GM23338 (cell line): ENCODE data around the gene DOCK10. TPM values are rescaled to one million over a fixed set of nuclear protein-coding genes. Genes with fewer than 3 reads are reported as not detected.

Experiments used
- ATAC-seq: fragments of 200-7000 bp; cut with Tn5 transposase; 3 replicates; pipeline ENCODE4 v1.9.1; 2020
- DNase-seq: peaks from one replicate; pipeline ENCODE4 v3.0.0-alpha.2; 2015; ENCODE audit warnings: low spot score
- H2AFZ ChIP-seq: fragments of 200-600 bp; sonication (generic); 2 replicates; pipeline ENCODE4 v1.8.0; 2016; ENCODE audit warnings: antibody characterized with exemption, mild to moderate bottlenecking, moderate library complexity
- H3F3A ChIP-seq: fragments of 200-600 bp; sonication (generic); replicated peaks from 2 replicates; pipeline ENCODE4 v1.8.0; 2017; ENCODE audit warnings: antibody characterized with exemption, mixed run types, low read depth
- H3K27ac ChIP-seq: fragments of 200-600 bp; sonication (generic); 2 replicates; pipeline ENCODE4 v1.6.1; 2016; ENCODE audit warnings: low read depth
- H3K27me3 ChIP-seq: fragments of 200-600 bp; sonication (generic); 2 replicates; pipeline ENCODE4 v1.8.0; 2016; ENCODE audit warnings: mild to moderate bottlenecking, mixed run types, moderate library complexity; ENCODE audit not compliant: insufficient read depth
- H3K36me3 ChIP-seq: fragments of 200-600 bp; sonication (generic); 2 replicates; pipeline ENCODE4 v1.8.0; 2016; ENCODE audit warnings: mild to moderate bottlenecking; ENCODE audit not compliant: insufficient read depth
- H3K4me1 ChIP-seq: fragments of 200-600 bp; sonication (generic); 2 replicates; pipeline ENCODE4 v1.8.0; 2016; ENCODE audit warnings: mild to moderate bottlenecking, moderate library complexity; ENCODE audit not compliant: insufficient read depth
- H3K4me2 ChIP-seq: fragments of 200-600 bp; sonication (generic); 2 replicates; pipeline ENCODE4 v1.7.1; 2017; ENCODE audit warnings: mixed run types
- H3K4me3 ChIP-seq: fragments of 200-600 bp; sonication (generic); 2 replicates; pipeline ENCODE4 v1.6.1; 2016; ENCODE audit warnings: mixed run types
- H3K79me2 ChIP-seq: fragments of 200-600 bp; sonication (generic); replicated peaks from 2 replicates; pipeline ENCODE4 v1.8.0; 2017; ENCODE audit warnings: mild to moderate bottlenecking; ENCODE audit not compliant: insufficient read depth
- H3K9me2 ChIP-seq: fragments of 200-600 bp; sonication (generic); 2 replicates; pipeline ENCODE4 v1.8.0; 2017; ENCODE audit not compliant: insufficient read depth
- H4K20me1 ChIP-seq: fragments of 200-600 bp; sonication (generic); replicated peaks from 2 replicates; pipeline ENCODE4 v1.8.0; 2017; ENCODE audit warnings: mild to moderate bottlenecking; ENCODE audit not compliant: insufficient read depth
- H3K27ac Mint-ChIP-seq: 2 replicates; pipeline ENCODE4 v1.8.0; 2020; ENCODE audit warnings: inconsistent platforms, mild to moderate bottlenecking, moderate library complexity, mixed read lengths
- H3K27me3 Mint-ChIP-seq: 3 replicates; pipeline ENCODE4 v1.8.0; 2022; ENCODE audit warnings: low read depth, mild to moderate bottlenecking, moderate library complexity, mixed read lengths, inconsistent platforms; ENCODE audit not compliant: insufficient read depth, poor library complexity
- H3K36me3 Mint-ChIP-seq: 3 replicates; pipeline ENCODE4 v1.8.0; 2021; ENCODE audit warnings: low read depth, mild to moderate bottlenecking, inconsistent platforms, moderate library complexity, mixed read lengths
- H3K4me1 Mint-ChIP-seq: 3 replicates; pipeline ENCODE4 v1.8.0; 2020; ENCODE audit warnings: mild to moderate bottlenecking, inconsistent platforms, mixed read lengths
- H3K4me3 Mint-ChIP-seq: 3 replicates; pipeline ENCODE4 v1.8.0; 2021; ENCODE audit warnings: moderate library complexity, mild to moderate bottlenecking, inconsistent platforms, mixed read lengths
- H3K9me3 Mint-ChIP-seq: 3 replicates; pipeline ENCODE4 v1.8.0; 2020; ENCODE audit warnings: moderate library complexity, mild to moderate bottlenecking, inconsistent platforms, mixed read lengths
- CREB1 ChIP-seq: fragments of 250-450 bp; sonication (Bioruptor Pico); IDR thresholded peaks from 2 replicates; pipeline ENCODE4 v1.5.0; 2020; ENCODE audit warnings: low read depth, mild to moderate bottlenecking, moderate library complexity
- CTCF ChIP-seq, 2 experiments: fragments of 200-600 bp in 1 of 2; sonication (generic) in 1 of 2; conservative IDR thresholded peaks; 2 replicates each; pipeline versions ENCODE4 v1.5.1 to v1.6.1; 2016 to 2017; ENCODE audit warnings: antibody characterized with exemption in 2 of 2, low read depth in 2 of 2, mild to moderate bottlenecking in 2 of 2, moderate library complexity in 1 of 2
- EZH2 ChIP-seq: fragments of 200-600 bp; sonication (generic); IDR thresholded peaks from one replicate; pipeline ENCODE4 v1.8.0; 2017; ENCODE audit warnings: antibody characterized with exemption, mild to moderate bottlenecking, low read depth; ENCODE audit not compliant: unreplicated experiment
- EZH2phosphoT487 ChIP-seq: fragments of 200-600 bp; sonication (generic); IDR thresholded peaks from one replicate; pipeline ENCODE4 v1.8.1; 2018; ENCODE audit warnings: antibody characterized with exemption; ENCODE audit not compliant: unreplicated experiment
- JUNB ChIP-seq: IDR thresholded peaks from one replicate; pipeline ENCODE4 v1.6.1; 2016; ENCODE audit warnings: antibody characterized with exemption; ENCODE audit not compliant: unreplicated experiment
- NANOG ChIP-seq: IDR thresholded peaks from 2 replicates; pipeline ENCODE4 v1.6.1; 2016; ENCODE audit warnings: antibody characterized with exemption, borderline replicate concordance
- POLR2AphosphoS5 ChIP-seq: IDR thresholded peaks from 2 replicates; pipeline ENCODE4 v1.6.1; 2016; ENCODE audit warnings: antibody characterized with exemption, low read depth
- REST ChIP-seq: IDR thresholded peaks from one replicate; pipeline ENCODE4 v1.6.1; 2018; ENCODE audit warnings: antibody characterized with exemption; ENCODE audit not compliant: unreplicated experiment
- STAT1 ChIP-seq: IDR thresholded peaks from one replicate; pipeline ENCODE4 v1.6.1; 2016; ENCODE audit warnings: antibody characterized with exemption; ENCODE audit not compliant: unreplicated experiment
- ZNF114 ChIP-seq: fragments of 250-450 bp; sonication (Bioruptor Pico); IDR thresholded peaks from 2 replicates; pipeline ENCODE4 v1.5.0; 2020; ENCODE audit warnings: mild to moderate bottlenecking, moderate library complexity
- ZNF331 ChIP-seq: fragments of 250-450 bp; sonication (Bioruptor Pico); IDR thresholded peaks from 2 replicates; pipeline ENCODE4 v1.5.0; 2020; ENCODE audit warnings: low read depth, mild to moderate bottlenecking, moderate library complexity
- ZNF462 ChIP-seq: fragments of 250-450 bp; sonication (Bioruptor Pico); IDR thresholded peaks from 2 replicates; pipeline ENCODE4 v1.5.0; 2020; ENCODE audit warnings: mild to moderate bottlenecking, moderate library complexity
- polyA plus RNA-seq: library from polyadenylated mRNA; unstranded; fragments of >200 nt; fragmentation: Nextera tagmentation; extraction: Ambion mirVana; gene quantifications from 2 replicates; pipeline ENCODE4 v1.2.1, GENCODE V29; 2016
- total RNA-seq: library from RNA; depleted of rRNA; stranded (reverse); fragments of >200 nt; shearing (Covaris generic); gene quantifications from 2 replicates; pipeline ENCODE4 v1.2.3, GENCODE V29; 2014
- TF ChIP-seq, protein P1 (sequence below): IDR thresholded peaks from 2 replicates; pipeline ENCODE4 v1.6.1; 2016; ENCODE audit warnings: antibody characterized with exemption

Gene DOCK10
- total and polyA plus RNA-seq, 2 experiments from 2014 or later = 1.0 to 1.7 TPM

GRCh38 chr2:225091336-225091735, 49.1 kb upstream of the DOCK10 start:
- no peak overlapping the region for H3K4me2 ChIP-seq
- Mint-ChIP-seq H3K27me3 (peaks cover 1% of the 10 kb centered on the region), H3K36me3 (no peaks in the 10 kb centered on the region), H3K4me1 (no peaks in the 10 kb centered on the region), H3K9me3 (no peaks in the 10 kb centered on the region; the same call in 2 of the 3 replicates), H3K4me3 (no peak overlapping the region), H3K27ac (no peak overlapping the region)
- H4K20me1 ChIP-seq = no peaks in the 10 kb centered on the region
- no peaks in the 10 kb centered on the region for H3F3A ChIP-seq
- no peaks in the 10 kb centered on the region for H3K27me3 ChIP-seq
- H3K9me2 ChIP-seq = no peaks in the 10 kb centered on the region
- H3K27ac ChIP-seq = no peak overlapping the region
- H2AFZ ChIP-seq = no peak overlapping the region
- no peaks in the 10 kb centered on the region for H3K4me1 ChIP-seq
- no peak for DNase-seq
- ATAC-seq = no peak
- H3K36me3 ChIP-seq = no peaks in the 10 kb centered on the region
- TF ChIP-seq NANOG (no peak), STAT1 (no peak), JUNB (no peak), ZNF331 (CRISPR knock-in tag) (no peak), REST (no peak), ZNF462 (CRISPR knock-in tag) (no peak), EZH2 (no peak), CREB1 (CRISPR knock-in tag) (no peak), EZH2phosphoT487 (no peak), ZNF114 (CRISPR knock-in tag) (no peak), CTCF (conservative IDR thresholded peaks at IDR 0.05; ENCODE audit: low read depth in 2 of 2) (no peak), POLR2AphosphoS5 (no peak)
- TF ChIP-seq, protein P1, sequence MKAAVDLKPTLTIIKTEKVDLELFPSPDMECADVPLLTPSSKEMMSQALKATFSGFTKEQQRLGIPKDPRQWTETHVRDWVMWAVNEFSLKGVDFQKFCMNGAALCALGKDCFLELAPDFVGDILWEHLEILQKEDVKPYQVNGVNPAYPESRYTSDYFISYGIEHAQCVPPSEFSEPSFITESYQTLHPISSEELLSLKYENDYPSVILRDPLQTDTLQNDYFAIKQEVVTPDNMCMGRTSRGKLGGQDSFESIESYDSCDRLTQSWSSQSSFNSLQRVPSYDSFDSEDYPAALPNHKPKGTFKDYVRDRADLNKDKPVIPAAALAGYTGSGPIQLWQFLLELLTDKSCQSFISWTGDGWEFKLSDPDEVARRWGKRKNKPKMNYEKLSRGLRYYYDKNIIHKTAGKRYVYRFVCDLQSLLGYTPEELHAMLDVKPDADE = no peak
- no peak overlapping the region for H3K4me3 ChIP-seq
- no peaks in the 10 kb centered on the region for H3K79me2 ChIP-seq
